GM21786 (cell line): ENCODE measurements around the gene POLR2J.

Experiments
- ATAC-seq: cut with Tn5 transposase; IDR thresholded peaks from one replicate; pipeline ENCODE4 v1.9.1; 2021; ENCODE audit not compliant: unreplicated experiment

The POLR2J gene

GRCh38 chr7:102444961-102445673, 33.6 kb downstream of the POLR2J start:
- peak; percentile 44 for ATAC-seq

GRCh38 chr7:102439963-102440795, 38.5 kb downstream of the POLR2J start:
- no peak for ATAC-seq

GRCh38 chr7:102436118-102436517, 42.6 kb downstream of the POLR2J start:
- ATAC-seq = no peak

GRCh38 chr7:102434039-102434486, 44.7 kb downstream of the POLR2J start:
- no peak for ATAC-seq

GRCh38 chr7:102433219-102434038, 45.3 kb downstream of the POLR2J start, which contains the start of gene ORAI2:
ORAI2 (plus strand) TSS chr7:102433575; CDS start chr7:102438957, 5,382 bp downstream.
- peak; percentile 44 for ATAC-seq

GRCh38 chr7:102432442-102433218, 46.1 kb downstream of the POLR2J start:
- ATAC-seq = peak; percentile 24

GRCh38 chr7:102431617-102432298, 47.0 kb downstream of the POLR2J start:
- ATAC-seq = peak; percentile 35

- ATAC-seq = no peak
Observed at GRCh38 chr7:102429141-102429899, 49.4 kb downstream of the POLR2J start.

GRCh38 chr7:102427019-102427405, 51.7 kb downstream of the POLR2J start:
- no peak for ATAC-seq

GRCh38 chr7:102426268-102427018, 52.3 kb downstream of the POLR2J start:
- peak; percentile 58 for ATAC-seq

GRCh38 chr7:102425639-102426267, 53.0 kb downstream of the POLR2J start:
- ATAC-seq = peak; percentile 60

GRCh38 chr7:102424787-102425218, 53.9 kb downstream of the POLR2J start:
- peak; percentile 30 for ATAC-seq

- ATAC-seq = no peak
Observed at GRCh38 chr7:102424129-102424551, 54.6 kb downstream of the POLR2J start.
